LNCaP clone FGC (cell line): Measurements from ENCODE around the gene TK1.
A peak's percentile ranks its signal among the peaks of the same experiment; 100 is the strongest.

Experiments used
- DNase-seq: peaks from one replicate; pipeline ENCODE4 v3.0.0-alpha.2; 2011; ENCODE audit warnings: low read depth
- H3K4me3 ChIP-seq: 2 replicates; pipeline ENCODE4 v1.5.1; 2011; ENCODE audit warnings: mild to moderate bottlenecking, low read depth, low read length, control low read depth
- TF ChIP-seq, protein P1 (sequence below): IDR thresholded peaks from 2 replicates; pipeline ENCODE4 v1.5.1; 2012; ENCODE audit warnings: mild to moderate bottlenecking; ENCODE audit not compliant: control insufficient read depth, insufficient read depth; ENCODE audit errors: extremely low read depth

Gene TK1

DNA sequence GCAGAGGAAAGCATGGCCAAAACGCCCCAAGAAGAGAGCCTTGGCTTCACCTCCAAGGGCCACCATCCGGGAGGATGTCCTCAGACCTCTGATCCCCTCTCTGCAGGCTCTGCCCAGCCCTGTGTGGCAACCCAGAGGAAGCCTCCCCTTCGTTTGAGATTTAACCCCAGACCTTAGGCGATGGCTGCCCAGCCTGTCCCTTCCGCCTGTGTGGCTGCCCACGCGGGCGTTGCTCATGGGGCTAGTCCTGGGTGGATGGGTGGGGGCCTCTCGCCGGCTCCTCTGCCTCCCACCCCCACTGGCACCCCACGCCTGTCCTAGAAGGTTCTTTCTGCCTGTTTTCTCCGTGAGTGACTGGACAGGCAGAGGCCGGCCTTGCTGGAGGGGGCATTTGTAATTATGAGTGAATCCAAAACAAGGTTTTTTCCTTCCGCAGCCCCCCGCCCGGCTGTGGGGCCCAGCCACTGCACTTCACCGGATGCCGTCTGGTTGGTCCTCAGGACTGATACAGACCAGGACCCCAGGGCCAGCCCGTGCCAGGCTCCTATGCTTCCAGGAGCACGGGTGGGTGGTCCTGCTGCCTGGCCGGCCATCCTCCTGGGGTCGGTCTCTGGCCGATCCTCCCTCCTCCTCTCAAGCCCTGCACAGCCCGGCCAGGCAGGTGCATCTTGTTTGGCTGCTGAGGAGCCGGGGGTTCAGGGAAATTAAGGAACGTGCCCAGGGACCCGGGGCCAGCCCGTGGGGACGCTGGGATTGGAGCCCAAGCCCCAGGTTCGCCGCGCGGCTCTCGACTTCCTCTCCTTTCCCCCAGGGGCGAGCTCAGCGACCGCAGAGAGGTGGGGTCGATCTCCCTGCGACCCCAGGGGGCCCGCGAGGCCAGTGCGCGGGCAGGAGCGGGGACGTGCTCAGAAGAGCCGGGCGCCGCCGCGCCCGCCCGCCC lies 44.4 kb upstream of the TK1 start, which contains the start of gene TMEM235:
TSS of gene TMEM235 (plus strand) at position 636 of the 940 bp plus-strand sequence. CDS start 393 bp downstream, outside the sequence.
- no peak for DNase-seq
- TF ChIP-seq, protein P1, sequence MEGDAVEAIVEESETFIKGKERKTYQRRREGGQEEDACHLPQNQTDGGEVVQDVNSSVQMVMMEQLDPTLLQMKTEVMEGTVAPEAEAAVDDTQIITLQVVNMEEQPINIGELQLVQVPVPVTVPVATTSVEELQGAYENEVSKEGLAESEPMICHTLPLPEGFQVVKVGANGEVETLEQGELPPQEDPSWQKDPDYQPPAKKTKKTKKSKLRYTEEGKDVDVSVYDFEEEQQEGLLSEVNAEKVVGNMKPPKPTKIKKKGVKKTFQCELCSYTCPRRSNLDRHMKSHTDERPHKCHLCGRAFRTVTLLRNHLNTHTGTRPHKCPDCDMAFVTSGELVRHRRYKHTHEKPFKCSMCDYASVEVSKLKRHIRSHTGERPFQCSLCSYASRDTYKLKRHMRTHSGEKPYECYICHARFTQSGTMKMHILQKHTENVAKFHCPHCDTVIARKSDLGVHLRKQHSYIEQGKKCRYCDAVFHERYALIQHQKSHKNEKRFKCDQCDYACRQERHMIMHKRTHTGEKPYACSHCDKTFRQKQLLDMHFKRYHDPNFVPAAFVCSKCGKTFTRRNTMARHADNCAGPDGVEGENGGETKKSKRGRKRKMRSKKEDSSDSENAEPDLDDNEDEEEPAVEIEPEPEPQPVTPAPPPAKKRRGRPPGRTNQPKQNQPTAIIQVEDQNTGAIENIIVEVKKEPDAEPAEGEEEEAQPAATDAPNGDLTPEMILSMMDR = no peak
- no peak within 1 kb of the TSS for H3K4me3 ChIP-seq

DNA sequence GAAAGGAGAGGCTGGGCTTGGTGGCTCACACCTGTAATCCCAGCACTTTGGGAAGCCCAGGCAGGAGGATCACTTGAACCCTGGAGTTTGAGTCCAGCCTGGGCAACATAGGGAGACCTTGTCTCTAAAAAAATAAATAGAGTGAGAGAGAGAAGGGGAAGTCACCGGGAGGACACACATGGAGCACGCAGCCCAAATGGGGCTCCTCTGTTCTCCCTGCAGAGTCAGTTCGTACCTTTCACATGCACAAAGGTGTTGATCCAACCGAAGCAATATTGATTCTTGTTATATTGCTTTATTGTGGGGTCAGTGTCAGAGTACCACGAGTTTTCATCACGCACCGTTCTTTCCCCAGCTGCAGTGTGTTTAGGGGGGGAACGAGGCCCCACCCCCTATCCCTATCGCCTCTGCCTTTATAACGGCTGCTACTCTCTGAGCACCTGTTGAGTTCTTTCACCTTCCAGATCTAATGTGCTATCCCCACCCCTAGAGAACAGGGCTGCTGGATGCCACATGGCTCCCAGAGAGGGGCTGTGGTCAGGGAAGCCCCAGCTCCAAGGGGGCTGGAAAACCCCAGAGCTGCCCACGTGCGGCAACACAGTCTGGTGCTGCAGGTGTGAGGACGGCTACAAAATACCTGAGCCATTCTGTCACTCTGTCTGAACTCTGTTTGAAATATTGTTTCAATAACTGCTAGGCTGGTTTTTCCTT lies 43.6 kb upstream of the TK1 start:
- TF ChIP-seq, protein P1 = no peak
- DNase-seq = no peak
- H3K4me3 ChIP-seq = no peak overlapping the region

DNA sequence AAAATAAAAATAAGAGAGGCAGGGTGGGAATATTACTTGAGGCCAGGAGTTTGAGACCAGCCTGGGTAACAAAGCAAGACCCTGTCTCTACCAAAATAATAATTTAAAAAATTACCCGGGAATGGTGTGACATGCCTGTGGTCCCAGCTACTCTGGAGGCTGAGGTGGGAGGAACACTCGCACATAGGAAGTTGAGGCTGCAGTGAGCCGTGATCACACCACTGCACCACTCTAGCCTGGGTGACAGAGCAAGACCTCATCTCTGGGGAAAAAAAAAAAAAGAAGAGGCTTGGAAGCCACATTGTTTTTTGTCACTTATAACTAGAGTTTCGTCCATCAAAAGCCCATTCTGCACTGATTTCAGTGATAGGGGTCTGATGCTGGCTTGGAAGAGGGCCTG lies 41.3 kb upstream of the TK1 start:
- DNase-seq = no peak
- H3K4me3 ChIP-seq = no peak overlapping the region
- TF ChIP-seq, protein P1 = no peak

DNA sequence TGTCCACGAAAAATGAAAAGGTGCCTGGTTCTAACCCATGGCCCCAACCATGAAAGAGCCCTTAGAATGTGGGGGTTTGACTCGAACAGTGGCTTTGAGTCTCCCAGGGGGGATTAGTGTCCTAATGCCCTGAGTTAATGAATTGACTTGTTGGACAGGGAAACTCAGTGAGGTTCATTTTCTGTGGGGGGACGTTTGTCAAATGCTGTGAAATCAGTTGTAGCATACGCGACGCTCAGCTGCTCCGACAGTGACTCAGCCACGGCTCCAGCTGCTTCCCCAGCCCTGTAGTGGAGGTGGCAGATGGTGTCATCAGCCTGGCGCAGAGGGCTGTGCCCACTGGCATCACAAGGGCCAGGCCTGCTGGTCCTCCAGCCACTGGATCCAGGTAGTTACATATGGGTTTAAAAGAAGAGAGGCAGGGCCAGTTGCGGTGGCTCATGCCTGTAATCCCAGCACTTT lies 40.6 kb upstream of the TK1 start:
- H3K4me3 ChIP-seq = no peak overlapping the region
- no peak for DNase-seq
- TF ChIP-seq, protein P1 = no peak

DNA sequence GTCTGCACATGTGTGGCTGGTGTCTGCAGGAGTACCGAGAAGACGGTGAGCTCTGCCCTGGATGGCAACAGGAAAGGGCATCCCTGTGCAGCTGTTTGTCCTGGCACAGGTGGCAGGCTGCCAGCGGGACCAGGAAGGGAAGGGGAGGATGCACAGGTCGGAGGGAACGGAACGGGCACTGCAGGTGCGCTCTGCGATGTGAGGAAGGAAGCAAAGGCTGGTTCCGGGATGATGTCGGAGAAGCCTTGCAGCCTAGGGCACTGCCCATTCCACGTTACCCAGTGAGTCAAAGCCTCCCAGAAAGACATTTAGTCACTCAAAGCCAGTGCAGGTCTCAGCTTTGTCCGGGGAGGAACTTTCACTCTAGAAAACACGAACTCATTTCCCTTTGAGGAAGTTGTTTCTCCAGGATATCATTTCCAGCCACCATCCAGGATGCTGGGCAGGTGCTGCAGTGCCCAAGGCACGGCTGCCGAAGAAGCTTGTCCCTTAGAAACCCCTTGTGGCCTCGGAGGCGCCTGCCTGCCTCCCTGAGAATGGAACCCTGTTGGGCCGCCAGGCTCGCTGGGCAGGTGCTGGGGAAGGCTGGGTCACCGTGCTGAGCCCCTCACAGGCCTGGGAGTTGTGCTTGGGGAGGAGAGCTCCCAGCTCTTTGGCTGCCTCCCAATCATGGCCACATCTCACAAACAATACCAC lies 40.1 kb upstream of the TK1 start:
- H3K4me3 ChIP-seq = no peak overlapping the region
- DNase-seq = peak; percentile 40
- TF ChIP-seq, protein P1 = no peak

DNA sequence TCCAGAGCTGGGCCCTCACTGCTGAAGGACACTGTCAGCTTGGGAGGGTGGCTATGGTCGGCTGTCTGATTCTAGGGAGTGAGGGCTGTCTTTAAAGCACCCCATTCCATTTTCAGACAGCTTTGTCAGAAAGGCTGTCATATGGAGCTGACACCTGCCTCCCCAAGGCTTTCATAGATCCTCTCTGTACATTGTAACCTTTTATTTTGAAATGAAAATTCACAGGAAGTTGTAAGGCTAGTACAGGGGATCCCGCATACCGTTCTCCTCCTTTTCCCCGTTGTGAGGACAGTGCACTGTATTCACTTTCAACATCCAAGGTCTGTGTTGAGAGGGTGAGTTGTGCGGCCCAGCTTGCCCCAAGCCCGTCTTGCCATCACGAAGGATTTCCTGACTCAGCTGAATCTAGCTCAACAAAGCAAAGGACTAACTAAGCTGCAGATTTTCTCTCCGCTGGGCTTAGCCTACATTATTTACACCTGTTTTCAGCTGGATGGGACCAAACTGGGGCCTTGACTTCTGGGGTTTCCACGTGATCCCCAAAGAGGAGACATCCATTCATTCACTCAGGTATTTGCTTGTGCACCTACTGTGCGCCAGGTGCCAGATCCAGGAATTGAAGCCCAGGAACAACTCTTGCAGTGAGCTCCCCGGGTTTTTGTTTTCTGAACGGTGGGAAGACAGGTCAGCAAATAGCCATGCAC lies 39.4 kb upstream of the TK1 start:
- H3K4me3 ChIP-seq = no peak overlapping the region
- TF ChIP-seq, protein P1 = no peak
- no peak for DNase-seq
